Mucosa of descending colon (tissue), 3 donors: ENCODE results near the gene MADCAM1. TPM values are rescaled to one million over a fixed set of nuclear protein-coding genes. Genes with fewer than 3 reads are reported as not detected.
A peak's percentile ranks its signal among the peaks of the same experiment; 100 is the strongest.

Experiments
- ATAC-seq: fragments of 200-7000 bp; cut with Tn5 transposase; one replicate; pipeline ENCODE4 v1.9.1; 2020; ENCODE audit warnings: mild to moderate bottlenecking, moderate library complexity
- DNase-seq, 3 donors: peaks; one replicate each; pipeline ENCODE4 v3.0.0-alpha.2; 2020
- H3K36me3 ChIP-seq: fragments of 200-600 bp; one replicate; pipeline ENCODE4 v1.8.0; 2021; ENCODE audit warnings: low read depth, mild to moderate bottlenecking
- H3K4me1 ChIP-seq: fragments of 200-600 bp; one replicate; pipeline ENCODE4 v1.8.0; 2021; ENCODE audit warnings: low read depth, mild to moderate bottlenecking
- H3K4me3 ChIP-seq: fragments of 200-600 bp; one replicate; pipeline ENCODE4 v1.8.0; 2021; ENCODE audit warnings: mild to moderate bottlenecking
- H3K9me3 ChIP-seq: fragments of 200-600 bp; one replicate; pipeline ENCODE4 v1.8.0; 2021; ENCODE audit warnings: mild to moderate bottlenecking
- intact Hi-C, 2 donors: fragments of 100-400 bp; cut with DNase I in 1 of 2; cut with micrococcal nuclease in 1 of 2; formaldehyde crosslinking; loops; one replicate each; pipeline versions ENCODE4 v1.11.0 to v1.11.1; 2022; cut with DNase I, micrococcal nuclease
- total RNA-seq, 3 donors: library from RNA; stranded (reverse); fragmentation: NEBNext Ultra II Directional in 2 of 3; extraction: Animal tissue kit (Norgen Biotek cat#: 25700) in 2 of 3; gene quantifications; one replicate each; pipeline versions ENCODE4 v1.2.1 to v1.2.4, GENCODE V29; 2021 to 2023
- TF ChIP-seq, protein P1 (sequence below): fragments of 200-600 bp; IDR thresholded peaks from one replicate; pipeline ENCODE4 v1.8.0; 2022; ENCODE audit warnings: antibody characterized with exemption, mild to moderate bottlenecking
- donor health status: DM: no; HTN: no; CAD: no; lungs with moderate emphysema.
- donor health status: DM: no; HTN: no; CAD: no.
- donor health status: DM: no; HTN: yes; CAD: no.

MADCAM1 gene
- total RNA-seq, 3 donors from 2014 or later: 2.3 to 4.3 (median 4.1) TPM

DNA sequence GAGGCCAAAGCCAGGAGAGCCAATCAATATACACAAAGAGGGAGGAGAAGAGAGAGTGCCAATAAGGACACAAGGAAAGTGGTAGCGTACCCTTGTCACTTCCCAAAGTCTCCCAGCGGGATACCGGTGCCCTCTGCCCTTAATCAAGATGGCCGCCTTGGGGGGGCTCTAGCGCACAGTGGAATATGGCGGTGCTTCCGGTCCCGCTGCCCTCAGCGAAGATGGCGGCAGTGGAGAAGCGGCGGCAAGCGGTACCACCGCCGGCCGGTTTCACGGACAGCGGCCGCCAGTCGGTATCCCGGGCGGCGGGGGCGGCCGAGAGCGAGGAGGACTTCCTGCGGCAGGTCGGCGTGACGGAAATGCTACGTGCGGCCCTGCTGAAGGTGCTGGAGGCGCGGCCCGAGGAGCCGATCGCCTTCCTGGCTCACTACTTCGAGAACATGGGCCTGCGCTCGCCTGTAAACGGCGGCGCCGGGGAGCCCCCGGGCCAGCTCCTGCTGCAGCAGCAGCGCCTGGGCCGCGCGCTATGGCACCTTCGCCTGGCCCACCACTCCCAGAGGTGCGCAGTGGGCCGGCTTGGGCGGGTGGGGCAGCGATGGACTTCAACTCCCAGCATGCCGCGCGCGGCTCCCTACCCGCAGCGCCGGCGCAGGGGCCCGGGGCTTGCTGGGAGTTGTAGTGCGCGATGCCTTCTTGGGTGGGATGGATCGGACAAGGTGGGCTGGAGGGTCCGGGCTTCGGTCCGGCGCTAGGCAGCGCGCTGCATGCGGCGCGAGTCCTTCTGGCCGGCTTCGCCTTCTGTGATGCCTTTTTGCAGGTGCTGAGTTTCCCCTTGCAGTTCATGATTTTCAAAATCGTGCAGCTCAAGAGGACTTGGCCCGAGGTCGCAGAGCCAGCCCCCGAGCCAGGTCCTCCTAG is 11.3 kb downstream of the MADCAM1 start, which contains the start of gene TPGS1:
Gene TPGS1 (plus strand): TSS at position 212 of the 918 bp plus-strand sequence. CDS start 10 bp downstream, at position 222.
- Histone ChIP-seq H3K9me3 (no peaks in the 10 kb centered on the region), H3K36me3 (no peaks in the 10 kb centered on the region), H3K4me3 (peak within 1 kb of the TSS; percentile 88), H3K4me1 (peaks cover 33% of the 10 kb centered on the region)
- TF ChIP-seq, protein P1, sequence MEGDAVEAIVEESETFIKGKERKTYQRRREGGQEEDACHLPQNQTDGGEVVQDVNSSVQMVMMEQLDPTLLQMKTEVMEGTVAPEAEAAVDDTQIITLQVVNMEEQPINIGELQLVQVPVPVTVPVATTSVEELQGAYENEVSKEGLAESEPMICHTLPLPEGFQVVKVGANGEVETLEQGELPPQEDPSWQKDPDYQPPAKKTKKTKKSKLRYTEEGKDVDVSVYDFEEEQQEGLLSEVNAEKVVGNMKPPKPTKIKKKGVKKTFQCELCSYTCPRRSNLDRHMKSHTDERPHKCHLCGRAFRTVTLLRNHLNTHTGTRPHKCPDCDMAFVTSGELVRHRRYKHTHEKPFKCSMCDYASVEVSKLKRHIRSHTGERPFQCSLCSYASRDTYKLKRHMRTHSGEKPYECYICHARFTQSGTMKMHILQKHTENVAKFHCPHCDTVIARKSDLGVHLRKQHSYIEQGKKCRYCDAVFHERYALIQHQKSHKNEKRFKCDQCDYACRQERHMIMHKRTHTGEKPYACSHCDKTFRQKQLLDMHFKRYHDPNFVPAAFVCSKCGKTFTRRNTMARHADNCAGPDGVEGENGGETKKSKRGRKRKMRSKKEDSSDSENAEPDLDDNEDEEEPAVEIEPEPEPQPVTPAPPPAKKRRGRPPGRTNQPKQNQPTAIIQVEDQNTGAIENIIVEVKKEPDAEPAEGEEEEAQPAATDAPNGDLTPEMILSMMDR: no peak
- ATAC-seq: peak; percentile 80
- intact Hi-C loops: no loop called here
- peak; percentile 79 to 94 (median 91) for DNase-seq

DNA sequence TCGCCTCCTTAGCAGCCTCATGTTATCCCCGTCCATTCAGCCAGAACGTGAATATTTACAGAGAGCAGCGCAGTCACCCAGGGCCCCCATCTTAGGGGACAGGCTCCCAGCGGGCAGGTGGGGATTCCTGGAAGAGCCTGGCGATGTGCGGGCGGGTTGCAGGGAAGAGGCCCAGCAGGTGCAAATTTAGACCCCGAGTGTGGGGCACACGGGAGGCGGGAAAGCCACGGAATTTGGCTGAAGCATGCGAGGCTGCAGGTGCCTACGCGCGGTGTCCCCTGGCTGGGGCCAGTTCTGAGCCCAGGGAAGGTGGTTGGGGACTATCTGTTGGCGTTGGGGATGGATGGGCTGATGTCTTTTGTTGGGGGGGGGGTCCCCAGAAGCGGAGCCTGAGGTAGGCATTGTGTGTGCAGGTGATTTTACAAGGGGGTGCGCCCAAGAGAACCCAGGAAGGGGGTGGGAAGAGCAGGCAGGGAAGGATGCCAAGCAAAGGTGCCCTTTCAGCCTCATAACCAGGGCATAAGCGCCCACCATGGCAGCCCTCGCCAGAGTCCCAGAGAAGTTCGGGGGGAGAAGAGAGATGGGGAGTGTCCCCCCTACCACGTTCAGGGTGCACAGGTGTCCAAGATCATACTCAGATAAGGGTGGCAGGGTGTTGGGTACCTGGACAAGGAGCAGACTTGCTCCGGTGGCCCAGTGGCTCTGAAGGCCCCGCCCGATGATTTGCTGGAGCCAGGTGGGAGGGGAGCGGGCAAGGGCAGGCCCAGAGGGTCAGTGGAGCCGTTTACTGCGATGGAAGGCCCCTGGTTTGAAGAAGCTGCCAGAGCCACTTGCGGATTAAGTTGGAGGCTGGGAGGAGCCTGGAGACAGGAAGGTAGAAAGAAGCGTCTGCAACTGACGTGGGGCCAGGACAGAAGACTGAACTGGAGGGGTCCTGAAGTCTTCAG is 12.2 kb downstream of the MADCAM1 start:
- H3K9me3 ChIP-seq: no peaks in the 10 kb centered on the region
- H3K4me1 ChIP-seq: peaks cover 33% of the 10 kb centered on the region
- DNase-seq (peak in 2 of 3 donors; percentile 50 to 66), ATAC-seq (no peak)
- TF ChIP-seq, protein P1: no peak
- intact Hi-C loops: no loop called here
- no peaks in the 10 kb centered on the region for H3K36me3 ChIP-seq
- peak overlapping the region; percentile 88 for H3K4me3 ChIP-seq

DNA sequence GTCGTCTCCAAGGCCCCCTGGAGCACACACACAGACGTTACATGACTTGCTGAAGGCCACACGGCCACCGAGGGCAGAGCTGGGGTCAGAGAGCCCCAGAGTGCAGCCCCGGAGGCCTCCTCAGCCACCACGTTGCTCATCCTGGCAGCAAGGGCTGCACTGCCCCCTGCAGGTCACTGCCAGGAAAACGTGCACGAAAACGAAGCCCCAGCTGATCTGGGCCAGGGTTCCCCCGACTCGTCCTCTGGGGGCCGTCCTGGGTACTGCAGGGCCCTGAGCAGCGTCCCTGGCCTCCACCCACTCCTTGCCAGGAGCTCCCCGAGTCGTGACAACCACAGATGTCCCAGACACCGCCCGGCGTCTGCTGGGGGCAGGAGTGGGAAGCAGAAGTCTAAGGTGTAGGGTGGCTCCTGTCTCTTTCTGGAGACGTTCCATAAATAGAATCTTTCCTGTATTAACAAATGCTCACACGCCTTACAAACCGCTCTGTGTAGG is 14.4 kb downstream of the MADCAM1 start:
- no peaks in the 10 kb centered on the region for H3K9me3 ChIP-seq
- TF ChIP-seq, protein P1: peak; percentile 94
- peak; percentile 57 for ATAC-seq
- H3K36me3 ChIP-seq: no peaks in the 10 kb centered on the region
- peaks cover 33% of the 10 kb centered on the region for H3K4me1 ChIP-seq
- no peak overlapping the region for H3K4me3 ChIP-seq
- peak; percentile 82 to 91 (median 89) for DNase-seq
- intact Hi-C loops: no loop called here

DNA sequence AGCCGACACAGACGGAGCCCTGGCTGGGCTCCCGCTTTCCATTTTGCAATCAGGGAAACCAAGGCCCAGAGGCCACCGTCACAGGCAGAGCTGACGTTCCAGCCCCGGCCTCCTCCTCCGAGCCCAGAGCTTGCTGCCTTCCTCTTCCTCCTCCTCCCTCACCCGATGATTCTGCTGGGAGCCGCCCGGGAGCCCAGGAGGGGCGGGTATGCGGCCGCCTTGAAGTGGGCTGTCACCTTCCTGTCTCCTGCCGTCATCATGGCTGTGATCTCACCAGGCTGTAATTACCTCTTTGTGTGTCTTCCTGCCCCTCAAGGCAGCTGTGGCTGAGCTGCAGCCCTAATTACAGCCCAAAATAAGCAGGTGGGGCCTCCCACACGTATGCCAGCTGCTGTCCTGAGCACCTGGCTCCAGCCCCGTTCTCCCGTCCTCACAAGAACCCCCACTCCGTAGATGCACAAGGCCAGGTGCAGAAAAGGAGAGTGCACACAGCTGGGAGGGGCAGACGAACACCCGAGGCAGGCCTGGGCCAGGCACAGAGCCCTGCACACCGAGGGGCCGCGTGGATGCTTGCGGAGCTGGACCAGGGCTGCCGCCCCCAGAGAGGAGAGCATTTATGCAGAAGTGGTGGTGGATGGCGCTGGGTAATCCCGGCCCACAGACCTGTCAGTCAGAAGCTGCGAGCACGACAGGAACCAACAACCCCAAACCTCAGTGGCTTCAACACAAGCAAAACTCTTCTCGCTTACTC is 15.0 kb downstream of the MADCAM1 start:
- H3K4me3 ChIP-seq: no peak overlapping the region
- TF ChIP-seq, protein P1: no peak
- peaks cover 31% of the 10 kb centered on the region for H3K4me1 ChIP-seq
- H3K36me3 ChIP-seq: no peaks in the 10 kb centered on the region
- peak; percentile 82 to 92 (median 83) for DNase-seq
- no peaks in the 10 kb centered on the region for H3K9me3 ChIP-seq
- ATAC-seq: peak; percentile 62
- intact Hi-C loops: no loop called here
